Cardiac muscle cell (in vitro differentiated cells and primary cell): ENCODE measurements around the gene PLA2R1. TPM values are rescaled to one million over a fixed set of nuclear protein-coding genes. Genes with fewer than 3 reads are reported as not detected.
A peak's percentile ranks its signal among the peaks of the same experiment; 100 is the strongest.

Experiments used
- DNase-seq, 2 donors: peaks; one replicate each; pipeline versions ENCODE4 v3.0.0 to v3.0.0-alpha.2; 2010 to 2017; ENCODE audit warnings: low read depth in 1 of 2, low spot score in 1 of 2
- H3K27ac ChIP-seq: fragments of 200-600 bp; sonication (generic); 2 replicates; pipeline ENCODE4 v1.5.1; 2016
- H3K27me3 ChIP-seq: fragments of 200-600 bp; sonication (generic); 2 replicates; pipeline ENCODE4 v1.6.0; 2016; ENCODE audit warnings: control low read depth
- H3K36me3 ChIP-seq: fragments of 200-600 bp; sonication (generic); 2 replicates; pipeline ENCODE4 v1.5.1; 2016; ENCODE audit warnings: control low read depth
- H3K4me1 ChIP-seq: fragments of 200-600 bp; sonication (generic); 2 replicates; pipeline ENCODE4 v1.8.1; 2017; ENCODE audit warnings: low read depth, mild to moderate bottlenecking, mixed run types
- H3K4me3 ChIP-seq: fragments of 200-600 bp; sonication (generic); 2 replicates; pipeline ENCODE4 v1.5.1; 2016; ENCODE audit warnings: mild to moderate bottlenecking
- H3K9me3 ChIP-seq: fragments of 200-600 bp; sonication (generic); 2 replicates; pipeline ENCODE4 v1.5.1; 2017; ENCODE audit warnings: low read depth, mild to moderate bottlenecking, control low read depth
- polyA plus RNA-seq: library from polyadenylated mRNA; unstranded; fragments of >200 nt; fragmentation: Nextera tagmentation; extraction: Ambion mirVana; gene quantifications from 2 replicates; pipeline ENCODE4 v1.2.1, GENCODE V29; 2016
- total RNA-seq: library from RNA; depleted of rRNA; stranded (reverse); fragments of >200 nt; gene quantifications from 2 replicates; pipeline ENCODE4 v1.2.3, GENCODE V29; 2016
- TF ChIP-seq, protein P1 (sequence below): IDR thresholded peaks from 2 replicates; pipeline ENCODE4 v1.5.1; 2012; ENCODE audit warnings: low read depth, mild to moderate bottlenecking, low read length

Gene PLA2R1
- total and polyA plus RNA-seq, 2 experiments from 2014 or later = 0.09 TPM; not detected in 1

DNA sequence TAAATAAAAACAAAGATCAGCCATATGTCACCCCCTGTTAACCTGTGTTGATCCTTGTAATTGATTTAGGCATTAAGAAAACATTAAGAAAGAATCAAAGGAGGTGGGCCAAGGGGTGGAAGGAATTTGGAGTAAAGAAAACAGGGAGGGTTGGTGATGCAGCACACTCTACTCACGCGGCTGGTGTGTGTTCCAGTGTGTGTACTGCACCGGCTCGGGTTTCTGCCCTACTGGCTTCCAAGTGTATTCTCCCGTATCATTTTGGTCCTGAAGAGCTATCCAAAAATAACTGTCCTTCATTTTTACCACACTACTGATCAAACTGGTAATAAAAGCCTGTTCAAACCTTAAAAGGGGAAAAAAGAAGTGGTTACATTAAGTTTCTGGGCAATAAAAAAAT is 56.9 kb downstream of the PLA2R1 start:
- DNase-seq = no peak

DNA sequence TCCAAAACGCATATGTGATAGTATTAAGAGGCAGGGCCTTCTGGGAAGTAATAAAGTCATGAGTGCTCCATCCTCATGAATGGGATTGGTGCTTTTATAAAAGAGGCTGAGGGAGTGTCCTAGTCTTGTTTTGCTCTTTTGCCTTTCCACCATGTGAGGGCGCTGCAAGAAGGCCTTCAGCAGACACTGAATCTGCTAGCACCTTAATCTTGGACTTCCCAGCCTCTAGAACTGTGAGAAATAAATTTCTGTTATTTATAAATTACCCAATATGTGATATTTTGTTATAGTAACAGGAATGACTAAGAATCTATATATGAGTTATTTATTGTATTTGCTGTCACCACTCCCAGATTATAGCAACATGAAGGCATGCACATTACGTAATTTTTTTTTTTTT is 63.5 kb downstream of the PLA2R1 start:
- Histone ChIP-seq H3K4me1 (no peaks in the 10 kb centered on the region), H3K27ac (no peak overlapping the region), H3K36me3 (no peaks in the 10 kb centered on the region), H3K9me3 (no peaks in the 10 kb centered on the region), H3K27me3 (no peaks in the 10 kb centered on the region), H3K4me3 (no peak overlapping the region)
- peak in 1 of 2 donors; percentile 12 for DNase-seq
- TF ChIP-seq, protein P1, sequence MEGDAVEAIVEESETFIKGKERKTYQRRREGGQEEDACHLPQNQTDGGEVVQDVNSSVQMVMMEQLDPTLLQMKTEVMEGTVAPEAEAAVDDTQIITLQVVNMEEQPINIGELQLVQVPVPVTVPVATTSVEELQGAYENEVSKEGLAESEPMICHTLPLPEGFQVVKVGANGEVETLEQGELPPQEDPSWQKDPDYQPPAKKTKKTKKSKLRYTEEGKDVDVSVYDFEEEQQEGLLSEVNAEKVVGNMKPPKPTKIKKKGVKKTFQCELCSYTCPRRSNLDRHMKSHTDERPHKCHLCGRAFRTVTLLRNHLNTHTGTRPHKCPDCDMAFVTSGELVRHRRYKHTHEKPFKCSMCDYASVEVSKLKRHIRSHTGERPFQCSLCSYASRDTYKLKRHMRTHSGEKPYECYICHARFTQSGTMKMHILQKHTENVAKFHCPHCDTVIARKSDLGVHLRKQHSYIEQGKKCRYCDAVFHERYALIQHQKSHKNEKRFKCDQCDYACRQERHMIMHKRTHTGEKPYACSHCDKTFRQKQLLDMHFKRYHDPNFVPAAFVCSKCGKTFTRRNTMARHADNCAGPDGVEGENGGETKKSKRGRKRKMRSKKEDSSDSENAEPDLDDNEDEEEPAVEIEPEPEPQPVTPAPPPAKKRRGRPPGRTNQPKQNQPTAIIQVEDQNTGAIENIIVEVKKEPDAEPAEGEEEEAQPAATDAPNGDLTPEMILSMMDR = peak; percentile 19

More for the DNA sequence above, 56.9 kb downstream of the PLA2R1 start:
- no peak overlapping the region for H3K27ac ChIP-seq
- peaks cover 9% of the 10 kb centered on the region for H3K4me1 ChIP-seq
- no peaks in the 10 kb centered on the region for H3K27me3 ChIP-seq
- no peaks in the 10 kb centered on the region for H3K9me3 ChIP-seq
- H3K4me3 ChIP-seq = no peak overlapping the region
- TF ChIP-seq, protein P1 = no peak
- no peaks in the 10 kb centered on the region for H3K36me3 ChIP-seq

DNA sequence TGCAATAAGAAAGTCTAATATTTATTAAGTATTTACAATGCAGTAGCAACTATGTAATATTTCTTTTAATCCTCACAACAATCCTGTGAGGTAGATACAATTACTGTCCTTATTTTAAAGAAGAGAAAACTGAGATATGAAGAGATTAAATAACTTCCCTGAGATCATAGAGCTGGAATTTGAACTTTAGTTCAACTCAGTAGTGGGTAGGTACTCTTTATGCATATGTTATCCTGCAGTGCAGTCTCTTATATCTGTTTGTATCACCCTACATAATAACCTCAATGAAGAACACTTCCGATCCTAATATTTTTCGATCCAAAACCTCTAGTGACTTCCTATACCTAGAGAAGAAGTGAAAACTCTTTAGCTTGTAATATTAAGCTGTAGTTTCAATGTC is 64.2 kb downstream of the PLA2R1 start:
- Histone ChIP-seq H3K36me3 (no peaks in the 10 kb centered on the region), H3K4me3 (no peak overlapping the region), H3K27ac (no peak overlapping the region), H3K9me3 (no peaks in the 10 kb centered on the region), H3K4me1 (no peaks in the 10 kb centered on the region), H3K27me3 (no peaks in the 10 kb centered on the region)
- TF ChIP-seq, protein P1 = no peak
- peak in 1 of 2 donors; percentile 9 for DNase-seq

DNA sequence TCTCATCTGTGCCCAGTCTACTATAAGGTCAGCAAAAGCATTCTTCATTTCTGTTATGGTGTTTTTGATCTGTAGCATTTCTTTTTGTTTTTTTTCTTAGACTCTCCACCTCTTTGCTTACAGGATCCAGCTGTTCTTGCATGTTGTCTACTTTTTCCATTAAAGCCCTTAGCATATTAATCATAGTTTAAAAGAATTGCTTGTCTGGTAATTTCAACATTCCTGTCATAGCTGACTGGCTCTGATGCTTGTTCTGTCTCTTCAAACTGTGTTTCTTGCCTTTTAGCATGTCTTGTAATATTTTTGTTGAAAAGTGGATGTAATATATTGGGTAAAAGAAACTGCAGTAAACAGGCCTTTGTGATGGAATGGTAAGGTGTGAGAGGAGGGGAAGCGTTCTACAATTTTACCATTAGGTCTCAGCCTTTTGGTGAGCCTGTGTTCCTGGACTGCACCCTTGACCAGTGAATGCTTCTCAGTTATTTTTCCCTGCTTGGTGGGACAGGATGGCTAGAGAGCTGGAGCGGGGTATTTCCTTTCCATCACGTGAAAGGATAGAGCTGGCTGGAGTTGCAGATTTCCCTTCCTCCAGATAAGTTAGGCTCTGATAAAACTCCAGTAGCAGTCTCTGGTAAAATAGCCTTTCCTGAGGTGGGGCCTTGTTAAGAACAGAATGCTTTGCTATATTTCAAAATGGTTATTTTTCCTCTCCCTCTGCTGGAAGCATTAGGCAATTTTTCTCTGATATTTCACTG is 65.4 kb downstream of the PLA2R1 start:
- Histone ChIP-seq H3K9me3 (no peaks in the 10 kb centered on the region), H3K27me3 (no peaks in the 10 kb centered on the region), H3K4me1 (no peaks in the 10 kb centered on the region), H3K4me3 (no peak overlapping the region), H3K36me3 (no peaks in the 10 kb centered on the region), H3K27ac (no peak overlapping the region)
- peak in 1 of 2 donors; percentile 83 for DNase-seq
- TF ChIP-seq, protein P1 = peak; percentile 24

DNA sequence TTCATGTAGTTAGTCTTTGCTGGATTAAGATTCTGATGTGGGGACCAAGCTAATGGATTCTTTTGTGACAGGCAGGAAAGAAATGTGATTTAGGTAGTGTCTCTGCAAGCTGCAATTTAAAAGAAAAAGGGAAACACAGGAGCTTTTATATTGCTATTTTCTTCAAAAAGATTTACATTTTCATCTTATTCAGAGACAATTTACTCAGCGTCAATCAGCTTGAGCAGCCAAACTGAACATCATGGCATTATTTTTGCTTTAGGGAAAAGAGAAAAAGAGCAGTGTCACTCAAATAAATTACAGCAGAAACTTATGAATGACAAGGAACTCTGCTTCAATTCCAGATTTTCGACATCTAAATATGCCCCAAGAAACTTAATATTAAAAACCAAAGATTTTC is 67.4 kb downstream of the PLA2R1 start:
- no peaks in the 10 kb centered on the region for H3K9me3 ChIP-seq
- no peak for DNase-seq
- H3K4me1 ChIP-seq = no peaks in the 10 kb centered on the region
- TF ChIP-seq, protein P1 = no peak
- no peaks in the 10 kb centered on the region for H3K27me3 ChIP-seq
- no peaks in the 10 kb centered on the region for H3K36me3 ChIP-seq
- H3K27ac ChIP-seq = no peak overlapping the region
- H3K4me3 ChIP-seq = no peak overlapping the region
